Inflammatory macrophage treated with lipopolysaccharide for 1 hour (primary cell): Measurements from ENCODE around the gene FRMD4B.
A peak's percentile ranks its signal among the peaks of the same experiment; 100 is the strongest.

Source experiments
- DNase-seq, 2 donors: peaks; one replicate each; pipeline ENCODE4 v3.0.0-alpha.2; 2020 to 2022

FRMD4B gene

GRCh38 chr3:69321301-69322157, 64.4 kb downstream of the FRMD4B start:
- peak; percentile 33 to 37 for DNase-seq

DNA sequence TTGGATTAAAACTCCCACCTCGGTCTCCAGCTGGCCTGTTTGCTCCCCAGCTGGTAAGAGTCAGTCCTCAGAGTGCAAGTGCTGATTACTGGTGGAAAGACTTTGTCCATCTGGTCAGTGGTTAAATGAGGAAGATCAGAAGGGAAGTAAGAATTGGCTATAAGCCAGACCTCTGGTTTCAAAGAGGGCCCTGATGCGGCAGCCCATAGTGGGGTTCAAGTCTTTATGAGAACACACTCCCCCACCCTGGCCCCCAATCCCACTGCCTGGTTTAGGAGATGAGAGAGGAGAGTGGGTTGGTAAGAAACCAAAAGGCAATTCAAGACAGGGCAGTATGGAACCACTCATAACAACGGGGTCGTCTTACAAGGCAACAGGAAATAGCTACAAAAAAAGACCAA, 65.0 kb downstream of the FRMD4B start:
- peak; percentile 74 to 83 for DNase-seq

DNA sequence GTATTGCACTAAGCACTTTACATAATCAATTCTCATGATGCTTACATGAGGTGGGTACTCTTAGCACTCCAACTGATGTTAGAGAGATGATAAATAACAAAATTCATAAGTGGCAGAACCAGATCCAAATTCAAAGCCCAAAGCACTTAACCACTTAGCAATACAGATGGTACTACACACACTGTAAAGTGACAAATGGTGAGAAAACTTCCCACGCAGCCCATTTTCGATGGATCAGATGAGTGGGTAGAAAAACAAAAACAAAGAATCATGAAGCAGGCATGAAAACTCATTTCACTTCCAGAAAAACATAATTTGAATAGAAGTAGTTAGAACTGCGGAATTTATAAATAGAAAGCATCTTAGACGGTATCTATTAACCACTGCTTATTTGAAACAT, 66.2 kb downstream of the FRMD4B start:
- no peak for DNase-seq

- no peak for DNase-seq
Measured at GRCh38 chr3:69318410-69318809, 67.5 kb downstream of the FRMD4B start.

DNA sequence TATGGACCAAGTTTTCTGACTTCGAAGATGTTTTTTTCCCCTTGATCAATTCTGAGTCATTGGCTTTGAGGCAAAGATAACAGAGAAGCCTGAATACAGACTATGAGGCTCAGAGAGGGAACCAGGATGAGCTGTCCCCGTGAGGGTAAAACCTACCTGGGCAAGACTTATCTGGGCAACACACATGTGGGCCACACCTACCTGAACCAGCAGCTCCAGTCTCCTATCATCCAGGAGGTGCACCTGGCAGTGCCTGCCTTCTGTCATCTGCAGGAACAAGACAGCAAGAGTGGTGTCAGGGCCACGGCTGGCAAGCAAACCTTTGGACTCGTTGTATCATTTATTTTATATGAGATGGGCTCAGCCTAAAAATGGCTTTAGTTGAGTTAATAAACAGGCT, 72.6 kb downstream of the FRMD4B start:
- DNase-seq: no peak

- no peak for DNase-seq
Measured at GRCh38 chr3:69309814-69310213, 76.1 kb downstream of the FRMD4B start.

DNA sequence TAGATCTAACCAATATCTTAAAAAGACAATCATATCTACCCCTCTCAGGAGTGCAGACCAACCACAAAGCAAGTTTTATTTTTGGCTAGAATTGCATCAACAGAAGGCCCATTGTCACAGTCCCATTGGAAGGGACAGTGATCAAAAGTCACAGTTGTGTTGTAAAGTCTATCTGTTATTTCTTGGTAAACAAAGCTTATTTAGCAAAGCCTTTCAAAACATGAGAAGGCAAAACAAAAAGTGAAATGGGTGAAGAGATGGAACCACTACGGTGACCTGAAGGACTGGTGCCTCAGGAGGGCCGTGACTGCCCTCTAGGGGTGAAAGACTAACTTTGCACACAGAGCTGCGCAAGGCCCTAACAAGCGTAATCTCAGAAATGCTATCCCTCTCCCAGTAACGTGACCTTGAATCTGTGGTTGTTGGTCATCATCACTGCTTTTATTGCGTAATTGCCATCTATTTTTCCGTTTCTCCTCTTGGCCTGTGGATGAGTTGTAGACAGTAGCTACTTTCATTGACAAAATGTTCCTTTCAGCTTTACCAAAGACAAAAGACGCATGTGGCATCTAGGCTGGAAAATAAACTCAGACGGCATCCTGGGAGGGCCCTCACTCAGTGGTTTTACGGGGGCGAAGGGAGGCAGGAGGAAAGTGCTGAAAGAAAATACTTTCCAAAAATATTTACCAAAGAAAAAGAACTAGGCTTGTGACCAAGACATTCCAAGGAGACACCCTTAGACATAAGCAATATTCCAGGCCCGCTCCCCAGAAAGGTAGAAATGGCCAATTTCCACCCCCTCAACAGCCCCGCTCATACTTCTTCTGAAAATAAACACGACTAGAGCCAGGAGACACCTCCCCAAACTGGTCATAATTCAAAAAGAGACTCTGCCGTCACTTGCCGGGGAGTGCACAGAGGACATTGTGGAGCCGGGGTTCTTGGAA, 79.4 kb downstream of the FRMD4B start:
- peak; percentile 85 to 87 for DNase-seq

- DNase-seq: no peak
Measured at GRCh38 chr3:69305011-69305410, 80.9 kb downstream of the FRMD4B start.

- DNase-seq: no peak
Measured at GRCh38 chr3:69304396-69304795, 81.5 kb downstream of the FRMD4B start.

DNA sequence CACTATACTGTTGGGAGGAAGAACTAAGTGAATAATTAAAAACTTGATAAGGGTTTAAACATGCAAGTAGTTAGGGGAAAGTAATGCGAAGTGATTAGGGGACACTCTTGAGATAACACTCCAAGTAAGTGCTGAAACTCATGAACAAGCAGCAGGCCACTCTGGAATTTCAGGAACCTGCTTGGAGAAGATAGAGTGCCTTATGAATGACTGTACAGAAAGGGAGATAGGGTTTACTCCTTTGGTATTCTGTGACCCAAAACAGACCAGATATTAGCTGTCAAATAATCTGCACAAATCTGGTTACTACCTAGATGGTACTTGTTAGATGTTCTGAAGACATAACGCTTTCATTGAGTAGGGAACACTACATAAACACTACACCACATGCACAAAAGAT, 85.6 kb downstream of the FRMD4B start:
- DNase-seq: no peak

- DNase-seq: no peak
Measured at GRCh38 chr3:69299344-69299743, 86.5 kb downstream of the FRMD4B start.

GRCh38 chr3:69297501-69297900, 88.4 kb downstream of the FRMD4B start:
- DNase-seq: no peak

- no peak for DNase-seq
Measured at GRCh38 chr3:69296995-69297394, 88.9 kb downstream of the FRMD4B start.

- DNase-seq: no peak
Measured at GRCh38 chr3:69294014-69294766, 91.7 kb downstream of the FRMD4B start.

GRCh38 chr3:69292959-69293574, 92.8 kb downstream of the FRMD4B start:
- DNase-seq: no peak

- no peak for DNase-seq
Measured at GRCh38 chr3:69292185-69292584, 93.7 kb downstream of the FRMD4B start.

DNA sequence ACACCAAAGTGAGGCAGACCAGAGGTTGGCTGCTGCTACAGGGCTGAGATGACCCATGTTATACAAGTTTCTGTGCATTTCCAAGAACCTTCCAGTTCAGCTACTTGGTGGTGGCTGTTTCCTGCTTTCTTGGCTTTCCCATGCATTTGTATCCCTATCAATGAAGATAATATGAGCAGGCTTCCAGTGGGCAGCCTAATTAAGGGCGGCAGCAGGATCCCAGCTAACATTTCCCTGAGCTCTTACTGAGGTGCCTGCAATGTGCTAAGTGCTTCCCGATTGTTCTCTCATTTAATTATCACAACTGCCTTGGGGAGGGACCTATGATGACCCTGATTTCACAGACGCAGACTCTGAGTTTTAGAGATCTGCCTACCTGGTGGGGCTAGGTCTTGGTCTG, 95.5 kb downstream of the FRMD4B start:
- no peak for DNase-seq

GRCh38 chr3:69290006-69290405, 95.9 kb downstream of the FRMD4B start:
- no peak for DNase-seq

DNA sequence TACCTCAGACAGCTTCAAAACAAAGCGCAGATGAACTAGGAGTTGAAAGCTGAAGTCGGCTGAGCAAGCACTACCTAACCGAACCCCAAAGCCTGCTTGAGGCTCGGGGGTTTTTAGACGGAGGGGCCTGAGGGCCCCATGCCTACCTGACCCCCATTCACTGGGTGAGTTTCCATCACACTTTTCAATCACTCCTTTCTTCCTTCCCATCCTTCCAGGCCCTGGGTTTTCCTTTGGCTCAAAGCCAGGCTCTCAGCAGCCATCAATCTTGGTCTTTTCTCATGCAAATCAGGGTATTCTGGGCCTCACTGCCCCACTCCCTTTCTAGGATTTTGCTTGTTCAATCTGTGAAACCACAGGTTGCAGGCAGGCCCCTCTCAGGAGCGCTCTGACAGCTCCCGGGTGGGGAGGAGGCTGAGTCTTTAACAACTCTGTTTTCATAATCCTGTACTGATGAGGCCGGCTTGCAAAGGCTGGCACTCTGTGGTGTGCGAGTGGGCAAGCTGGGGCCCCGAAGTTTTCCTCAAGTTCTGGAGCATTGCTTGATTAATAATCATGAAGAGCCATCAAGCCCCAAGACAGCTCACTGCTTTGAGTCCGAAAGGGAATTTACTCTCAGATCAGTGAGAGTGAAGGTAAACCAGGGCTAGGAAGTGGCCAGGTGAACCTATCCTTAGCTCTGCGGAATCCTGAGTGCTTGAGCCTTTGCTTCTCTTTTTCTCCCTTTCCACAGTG, 97.6 kb downstream of the FRMD4B start:
- no peak for DNase-seq

DNA sequence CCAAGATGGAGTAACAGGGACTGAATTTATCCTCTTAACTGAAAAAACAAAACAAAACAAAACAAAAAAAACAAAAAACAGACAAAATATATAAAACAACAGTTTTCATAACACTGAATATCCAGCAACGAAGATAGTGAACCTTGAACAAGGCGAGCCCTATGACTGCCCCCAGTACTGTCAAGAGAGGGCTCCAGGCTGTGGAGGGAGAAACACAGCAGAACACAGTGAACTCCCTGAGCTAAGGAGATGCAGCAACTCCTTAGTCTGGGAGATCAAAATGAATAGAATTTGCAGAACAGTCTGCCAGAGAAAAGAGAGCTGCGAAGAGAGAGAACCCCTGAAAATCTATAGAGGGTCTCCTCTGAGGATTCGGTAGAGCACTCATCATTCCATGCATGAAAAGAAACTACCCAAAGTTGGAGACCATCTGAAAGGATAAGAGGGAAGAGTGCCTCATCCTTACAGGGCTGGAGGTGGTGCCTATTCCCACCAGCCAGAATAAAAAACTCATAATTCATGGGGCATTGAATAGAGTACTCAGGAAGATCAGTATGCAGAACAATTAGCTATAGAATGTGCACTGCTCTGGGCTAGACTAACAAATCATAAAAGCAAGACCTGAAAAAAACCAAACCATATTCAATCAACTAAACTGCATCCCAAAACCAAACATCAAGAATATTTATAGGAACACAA, 101.8 kb downstream of the FRMD4B start:
- DNase-seq: no peak

- no peak for DNase-seq
Measured at GRCh38 chr3:69283496-69283895, 102.4 kb downstream of the FRMD4B start.
